IMR-90 (cell line): ENCODE results near the gene SPATA16. TPM values are rescaled to one million over a fixed set of nuclear protein-coding genes. Genes with fewer than 3 reads are reported as not detected.

Experiments used
- ATAC-seq: fragments of 200-7000 bp; cut with Tn5 transposase; 2 replicates; pipeline ENCODE4 v1.9.1; 2020; ENCODE audit warnings: low read depth, mild to moderate bottlenecking, moderate library complexity
- BruUV-seq: library from RNA; stranded (reverse); fragments of 400-500 nt; replicated peaks from 2 replicates; lab custom pipeline; 2021; lab: Mats Ljungman, UMichigan
- CTCF ChIA-PET: fragments of 300-600 bp; formaldehyde crosslinking; extraction: SDS; loops from one replicate; lab custom pipeline; 2021; ENCODE audit warnings: antibody characterized with exemption; lab: Yijun Ruan, JAX
- POLR2A ChIA-PET: fragments of 300-600 bp; sonication (Branson Sonifier 250); formaldehyde crosslinking; loops from one replicate; lab custom pipeline; 2022; ENCODE audit warnings: antibody characterized with exemption; ENCODE audit not compliant: unreplicated experiment; lab: Charles Lee
- DNase-seq: peaks from one replicate; pipeline ENCODE4 v3.0.0; 2013
- H2AFZ ChIP-seq: replicated peaks from 2 replicates; pipeline ENCODE3; 2013; ENCODE audit warnings: low read length, mild to moderate bottlenecking; ENCODE audit not compliant: poor library complexity
- H2AK5ac ChIP-seq: 2 replicates; pipeline ENCODE4 v1.6.1; 2013; ENCODE audit warnings: low read depth, low read length, inconsistent platforms
- H2AK9ac ChIP-seq: replicated peaks from 2 replicates; pipeline ENCODE3; 2013; ENCODE audit warnings: mild to moderate bottlenecking, low read depth, low read length, moderate library complexity; ENCODE audit not compliant: poor library complexity
- H2BK120ac ChIP-seq: 2 replicates; pipeline ENCODE4 v1.6.1; 2013; ENCODE audit warnings: low read depth, low read length, inconsistent platforms
- H2BK15ac ChIP-seq: 3 replicates; pipeline ENCODE4 v1.6.1; 2013; ENCODE audit warnings: low read depth, low read length, inconsistent platforms
- H2BK20ac ChIP-seq: 2 replicates; pipeline ENCODE4 v1.6.1; 2013; ENCODE audit warnings: low read depth, mild to moderate bottlenecking, inconsistent platforms, low read length, moderate library complexity
- H2BK5ac ChIP-seq: 2 replicates; pipeline ENCODE4 v1.6.1; 2013; ENCODE audit warnings: mild to moderate bottlenecking, low read depth, low read length, inconsistent platforms; ENCODE audit not compliant: poor library complexity, severe bottlenecking
- H3K14ac ChIP-seq: replicated peaks from 2 replicates; pipeline ENCODE4 v1.6.1; 2013; ENCODE audit warnings: low read depth, low read length, inconsistent platforms
- H3K18ac ChIP-seq: 2 replicates; pipeline ENCODE4 v1.6.1; 2013; ENCODE audit warnings: low read depth, low read length, control low read depth
- H3K23ac ChIP-seq: 2 replicates; pipeline ENCODE4 v1.6.1; 2013; ENCODE audit warnings: low read depth, low read length, inconsistent platforms
- H3K27ac ChIP-seq: 2 replicates; pipeline ENCODE4 v1.5.1; 2013; ENCODE audit warnings: mild to moderate bottlenecking, control low read depth, low read length; ENCODE audit not compliant: insufficient read depth
- H3K27me3 ChIP-seq: 2 replicates; pipeline ENCODE4 v1.6.1; 2013; ENCODE audit warnings: low read length; ENCODE audit not compliant: control insufficient read depth, insufficient read depth
- H3K36me3 ChIP-seq: 2 replicates; pipeline ENCODE4 v1.6.1; 2013; ENCODE audit warnings: low read length, mixed read lengths; ENCODE audit not compliant: control insufficient read depth, insufficient read depth
- H3K4ac ChIP-seq: 2 replicates; pipeline ENCODE4 v1.6.1; 2013; ENCODE audit warnings: low read depth, low read length, inconsistent platforms
- H3K4me1 ChIP-seq: 2 replicates; pipeline ENCODE4 v1.6.1; 2013; ENCODE audit warnings: low read length, mixed read lengths; ENCODE audit not compliant: control insufficient read depth, insufficient read depth
- H3K4me2 ChIP-seq: 2 replicates; pipeline ENCODE4 v1.6.1; 2013; ENCODE audit warnings: low read depth, mild to moderate bottlenecking, control low read depth, low read length, moderate library complexity
- H3K4me3 ChIP-seq: 2 replicates; pipeline ENCODE4 v1.5.1; 2013; ENCODE audit warnings: low read depth, mild to moderate bottlenecking, control low read depth, low read length, moderate library complexity; ENCODE audit not compliant: insufficient read depth
- H3K56ac ChIP-seq: 2 replicates; pipeline ENCODE4 v1.6.1; 2013; ENCODE audit warnings: low read length, inconsistent platforms; ENCODE audit not compliant: insufficient read depth; ENCODE audit errors: extremely low read depth
- H3K79me1 ChIP-seq, 2 experiments: 2 replicates each; pipeline ENCODE4 v1.6.1; 2013; ENCODE audit warnings: low read length in 2 of 2, inconsistent platforms in 1 of 2, low read depth in 1 of 2
- H3K9ac ChIP-seq: 2 replicates; pipeline ENCODE4 v1.6.1; 2013; ENCODE audit warnings: low read depth, low read length, control low read depth
- H3K9me1 ChIP-seq: 2 replicates; pipeline ENCODE4 v1.6.1; 2013; ENCODE audit warnings: low read length, inconsistent platforms; ENCODE audit not compliant: insufficient read depth
- H3K9me3 ChIP-seq: 2 replicates; pipeline ENCODE4 v1.6.1; 2013; ENCODE audit warnings: low read length; ENCODE audit not compliant: control insufficient read depth, insufficient read depth
- H4K20me1 ChIP-seq: 2 replicates; pipeline ENCODE4 v1.6.1; 2013; ENCODE audit warnings: low read length, inconsistent platforms; ENCODE audit not compliant: insufficient read depth
- H4K5ac ChIP-seq: 2 replicates; pipeline ENCODE4 v1.6.1; 2013; ENCODE audit warnings: mild to moderate bottlenecking, low read depth, low read length, control low read depth
- H4K8ac ChIP-seq, 2 experiments: 2 replicates each; pipeline ENCODE4 v1.6.1; 2013; ENCODE audit warnings: low read depth in 2 of 2, low read length in 2 of 2, control low read depth in 1 of 2, inconsistent platforms in 1 of 2
- H4K91ac ChIP-seq: 2 replicates; pipeline ENCODE4 v1.6.1; 2013; ENCODE audit warnings: low read depth, low read length, inconsistent platforms; ENCODE audit not compliant: insufficient read depth
- BHLHE40 ChIP-seq: fragments of 150-350 bp; IDR thresholded peaks from 2 replicates; pipeline ENCODE4 v1.6.1; 2016; ENCODE audit warnings: mild to moderate bottlenecking, low read depth, low read length
- MAFK ChIP-seq: IDR thresholded peaks from 2 replicates; pipeline ENCODE4 v1.6.1; 2012; ENCODE audit warnings: low read depth, low read length, improper control_type of control experiment
- WGBS, 2 experiments: methylation state at CpG; one replicate each; pipeline versions ENCODE4 v1.1.5 to v1.1.7; 2013; ENCODE audit warnings: missing lambda C conversion rate in 2 of 2; ENCODE audit not compliant: insufficient read length in 1 of 2; ENCODE audit errors: extremely low coverage in 2 of 2; 5-methylcytosine and 5-hydroxymethylcytosine counted together
- dilution Hi-C: fragments of 300-500 bp; cut with HindIII; formaldehyde crosslinking; loops from one replicate; pipeline ENCODE4 v1.14.3; 2018; ENCODE audit warnings: low sequenced_read_pairs; ENCODE audit not compliant: unreplicated experiment
- in situ Hi-C: fragments of 300-500 bp; cut with MboI; formaldehyde crosslinking; loops from 3 replicates; pipeline ENCODE4 v1.14.3; 2019; ENCODE audit warnings: low sequenced_read_pairs, inconsistent platforms, mixed read lengths
- intact Hi-C: fragments of 100-400 bp; cut with micrococcal nuclease; formaldehyde crosslinking; loops from 2 replicates; pipeline ENCODE4 v1.10.0; 2022
- polyA plus RNA-seq, 3 experiments: library from polyadenylated mRNA; depleted of rRNA; stranded (reverse); fragments of >200 nt; gene quantifications; 2 replicates each; pipeline ENCODE4 v1.2.3, GENCODE V29; 2012; ENCODE audit warnings: low replicate concordance in 1 of 3
- total RNA-seq: library from RNA; depleted of rRNA; stranded (reverse); fragments of >200 nt; gene quantifications from 2 replicates; pipeline ENCODE4 v1.2.3, GENCODE V29; 2012

Gene SPATA16
- total and polyA plus RNA-seq, 2 of the 4 experiments (the other 2 are of a cell fraction) = not detected

DNA sequence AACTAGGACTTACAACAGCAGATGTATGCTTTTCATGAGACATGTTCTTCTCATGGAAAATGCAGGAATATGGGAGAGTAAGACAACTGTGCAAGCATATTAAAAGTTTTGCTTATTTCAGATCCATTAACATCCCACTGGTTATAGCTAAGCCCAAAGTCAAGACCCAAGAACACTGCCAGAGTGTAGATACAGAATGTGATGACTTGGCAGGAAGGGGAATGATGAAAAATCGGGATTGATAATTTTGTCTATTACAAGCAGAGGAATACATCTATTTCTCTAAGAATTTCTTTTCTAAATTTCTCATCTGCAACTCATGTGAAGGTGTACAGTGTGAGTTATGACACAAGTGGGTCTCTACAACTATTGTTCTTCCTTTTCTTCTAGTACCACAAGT, 76.4 kb downstream of the SPATA16 start:
- H3K14ac ChIP-seq = no peak overlapping the region
- CTCF ChIA-PET = interaction anchor here (0.6 kb wide), 2 partner anchors 11 to 279 kb away, joined by 3 read pairs; no protein-coding TSS in a partner anchor
- no CpG with 5 or more reads among the region's 1 CpG for WGBS, 2 experiments

More for the DNA sequence above, 76.4 kb downstream of the SPATA16 start:
- H3K9ac ChIP-seq = no peak overlapping the region
- H3K18ac ChIP-seq = no peak overlapping the region
- no peaks in the 10 kb centered on the region for H3K36me3 ChIP-seq
- POLR2A ChIA-PET = no interaction called here
- no peak for TF ChIP-seq BHLHE40
- peak; percentile 29; the same call in 1 of the 2 replicates for TF ChIP-seq MAFK
- no peak overlapping the region for H2BK120ac ChIP-seq
- no peak overlapping the region for H2BK15ac ChIP-seq
- DNase-seq (no peak), ATAC-seq (no peak)
- no peaks in the 10 kb centered on the region for H3K9me3 ChIP-seq
- H2AFZ ChIP-seq = no peak overlapping the region
- no peak overlapping the region for H3K56ac ChIP-seq
- H3K4ac ChIP-seq = no peak overlapping the region
- dilution Hi-C loops = no loop called here
- no peak overlapping the region for H4K91ac ChIP-seq
- H4K8ac ChIP-seq = no peak overlapping the region
- H2BK5ac ChIP-seq = no peak overlapping the region
- H3K79me1 ChIP-seq = no peaks in the 10 kb centered on the region
- no peak overlapping the region for H3K4me2 ChIP-seq
- H2BK20ac ChIP-seq = no peak overlapping the region
- H3K27me3 ChIP-seq = no peaks in the 10 kb centered on the region
- H4K20me1 ChIP-seq = no peaks in the 10 kb centered on the region
- no peaks in the 10 kb centered on the region for H3K9me1 ChIP-seq
- no peak overlapping the region for H3K27ac ChIP-seq
- intact Hi-C loops = no loop called here
- in situ Hi-C loops = no loop called here
- H2AK9ac ChIP-seq = no peak overlapping the region
- no peak overlapping the region for H3K4me3 ChIP-seq
- H3K23ac ChIP-seq = no peak overlapping the region
- no peak overlapping the region for H4K5ac ChIP-seq
- BruUV-seq = no TSS peak
- H2AK5ac ChIP-seq = no peak overlapping the region
- H3K4me1 ChIP-seq = peaks cover 2% of the 10 kb centered on the region; the same call in 1 of the 2 replicates
